HEK293 (cell line): Measurements from ENCODE around the gene TRMT1.

Source experiments
- CTCF ChIA-PET: fragments of 350-600 bp; formaldehyde crosslinking; extraction: SDS; loops from one replicate; lab custom pipeline; 2021; ENCODE audit warnings: antibody characterized with exemption; lab: Yijun Ruan, JAX
- POLR2A ChIA-PET: fragments of 300-600 bp; formaldehyde crosslinking; extraction: SDS; loops from one replicate; lab custom pipeline; 2020; ENCODE audit warnings: antibody characterized with exemption, inconsistent platforms; lab: Yijun Ruan, JAX
- H3K27ac ChIP-seq: fragments of 200-500 bp; sonication (Bioruptor generic); 2 replicates; pipeline ENCODE4 v1.5.1; 2014; ENCODE audit warnings: low read depth, low read length, control low read depth, inconsistent platforms; ENCODE audit errors: extremely low read depth
- H3K36me3 ChIP-seq, 2 experiments: fragments of 200-500 bp in 1 of 2; sonication (Bioruptor generic) in 1 of 2; 1 replicate in 1 of 2; 2 replicates in 1 of 2; pipeline ENCODE4 v1.5.1; 2014 to 2017; ENCODE audit warnings: inconsistent platforms in 2 of 2, low read length in 2 of 2; ENCODE audit not compliant: control insufficient read depth in 2 of 2, insufficient read depth in 1 of 2
- H3K4me1 ChIP-seq: fragments of 200-500 bp; sonication (Bioruptor generic); 2 replicates; pipeline ENCODE4 v1.5.1; 2014; ENCODE audit warnings: mild to moderate bottlenecking, low read length, inconsistent platforms; ENCODE audit not compliant: control insufficient read depth, insufficient read depth
- H3K4me3 ChIP-seq: 2 replicates; pipeline ENCODE4 v1.5.1; 2011; ENCODE audit warnings: low read depth, mild to moderate bottlenecking, control low read depth, low read length, moderate library complexity
- H3K9me3 ChIP-seq: fragments of 200-500 bp; sonication (Bioruptor generic); 2 replicates; pipeline ENCODE4 v1.5.1; 2014; ENCODE audit warnings: low read depth, low read length, inconsistent platforms; ENCODE audit not compliant: control insufficient read depth, insufficient read depth
- FEZF1 ChIP-seq: fragments of 450-650 bp; formaldehyde crosslinking; IDR thresholded peaks from 2 replicates; pipeline ENCODE4 v1.5.1; 2016; ENCODE audit warnings: missing biosample characterization, missing genetic modification characterization
- GLIS1 ChIP-seq: fragments of 450-650 bp; formaldehyde crosslinking; IDR thresholded peaks from 2 replicates; pipeline ENCODE4 v1.5.1; 2016; ENCODE audit warnings: missing biosample characterization, missing genetic modification characterization
- IKZF3 ChIP-seq: fragments of 450-650 bp; IDR thresholded peaks from 2 replicates; pipeline ENCODE4 v1.5.0; 2018; ENCODE audit warnings: missing biosample characterization, mild to moderate bottlenecking, missing genetic modification characterization, moderate library complexity
- KLF1 ChIP-seq: fragments of 450-650 bp; formaldehyde crosslinking; IDR thresholded peaks from 2 replicates; pipeline ENCODE4 v1.5.1; 2016; ENCODE audit warnings: missing biosample characterization, missing genetic modification characterization
- KLF10 ChIP-seq: fragments of 450-650 bp; IDR thresholded peaks from 2 replicates; pipeline ENCODE4 v1.5.1; 2018; ENCODE audit warnings: missing biosample characterization, mild to moderate bottlenecking, missing genetic modification characterization
- MEIS1 ChIP-seq: sonication (generic); formaldehyde crosslinking; IDR thresholded peaks from 2 replicates; pipeline ENCODE4 v1.8.1; 2022; ENCODE audit warnings: missing genetic modification reagents, mild to moderate bottlenecking, borderline replicate concordance
- PATZ1 ChIP-seq: fragments of 450-650 bp; formaldehyde crosslinking; IDR thresholded peaks from 2 replicates; pipeline ENCODE4 v1.5.1; 2016; ENCODE audit warnings: missing biosample characterization, missing genetic modification characterization
- PRDM1 ChIP-seq: fragments of 450-650 bp; formaldehyde crosslinking; IDR thresholded peaks from 2 replicates; pipeline ENCODE4; 2016; ENCODE audit warnings: missing biosample characterization, missing genetic modification characterization
- SCRT2 ChIP-seq: fragments of 450-650 bp; formaldehyde crosslinking; IDR thresholded peaks from 2 replicates; pipeline ENCODE4 v1.5.1; 2016; ENCODE audit warnings: missing biosample characterization, missing genetic modification characterization
- WT1 ChIP-seq: fragments of 450-650 bp; formaldehyde crosslinking; IDR thresholded peaks from 2 replicates; pipeline ENCODE4 v1.5.1; 2016; ENCODE audit warnings: missing biosample characterization, missing genetic modification characterization
- ZBTB26 ChIP-seq: fragments of 450-650 bp; formaldehyde crosslinking; optimal IDR thresholded peaks from 2 replicates; pipeline ENCODE3; 2016; ENCODE audit warnings: missing biosample characterization, mild to moderate bottlenecking, missing genetic modification characterization
- ZBTB48 ChIP-seq: fragments of 450-650 bp; formaldehyde crosslinking; IDR thresholded peaks from 2 replicates; pipeline ENCODE4 v1.5.1; 2016; ENCODE audit warnings: missing biosample characterization, missing genetic modification characterization
- ZBTB8A ChIP-seq: fragments of 450-650 bp; formaldehyde crosslinking; IDR thresholded peaks from 2 replicates; pipeline ENCODE4 v1.5.1; 2016; ENCODE audit warnings: missing biosample characterization, missing genetic modification characterization
- ZFHX2 ChIP-seq: fragments of 450-650 bp; formaldehyde crosslinking; conservative IDR thresholded peaks from 2 replicates; pipeline ENCODE4 v1.5.1; 2016; ENCODE audit warnings: missing biosample characterization, missing genetic modification characterization
- ZNF138 ChIP-seq: fragments of 450-650 bp; formaldehyde crosslinking; IDR thresholded peaks from 2 replicates; pipeline ENCODE4 v1.5.1; 2016; ENCODE audit warnings: missing biosample characterization, missing genetic modification characterization, borderline replicate concordance
- ZNF292 ChIP-seq: fragments of 450-650 bp; formaldehyde crosslinking; IDR thresholded peaks from 2 replicates; pipeline ENCODE4 v1.5.1; 2016; ENCODE audit warnings: low read depth, missing biosample characterization, missing genetic modification characterization, borderline replicate concordance
- ZNF354C ChIP-seq: fragments of 450-650 bp; formaldehyde crosslinking; IDR thresholded peaks from 2 replicates; pipeline ENCODE4 v1.5.1; 2016; ENCODE audit warnings: missing biosample characterization, missing genetic modification characterization, low read depth, borderline replicate concordance
- ZNF398 ChIP-seq: fragments of 450-650 bp; formaldehyde crosslinking; IDR thresholded peaks from 2 replicates; pipeline ENCODE4 v1.5.1; 2017; ENCODE audit warnings: missing biosample characterization, missing genetic modification characterization
- ZNF514 ChIP-seq: fragments of 450-650 bp; formaldehyde crosslinking; IDR thresholded peaks from 2 replicates; pipeline ENCODE4 v1.5.1; 2016; ENCODE audit warnings: missing biosample characterization, missing genetic modification characterization
- ZNF530 ChIP-seq: fragments of 450-650 bp; formaldehyde crosslinking; IDR thresholded peaks from 2 replicates; pipeline ENCODE4 v1.5.1; 2016; ENCODE audit warnings: low read depth, missing biosample characterization, missing genetic modification characterization
- ZNF610 ChIP-seq: fragments of 450-650 bp; formaldehyde crosslinking; IDR thresholded peaks from 2 replicates; pipeline ENCODE4 v1.5.1; 2016; ENCODE audit warnings: missing biosample characterization, missing genetic modification characterization, borderline replicate concordance
- ZNF624 ChIP-seq: fragments of 450-650 bp; formaldehyde crosslinking; IDR thresholded peaks from 2 replicates; pipeline ENCODE4 v1.5.1; 2017; ENCODE audit warnings: missing biosample characterization, missing genetic modification characterization
- ZNF629 ChIP-seq: fragments of 450-650 bp; formaldehyde crosslinking; IDR thresholded peaks from 2 replicates; pipeline ENCODE4 v1.5.1; 2017; ENCODE audit warnings: missing biosample characterization, missing genetic modification characterization
- ZNF701 ChIP-seq: fragments of 450-650 bp; formaldehyde crosslinking; IDR thresholded peaks from 2 replicates; pipeline ENCODE4 v1.5.1; 2016; ENCODE audit warnings: missing biosample characterization, missing genetic modification characterization
- TF ChIP-seq, protein P1 (sequence below): fragments of 450-650 bp; formaldehyde crosslinking; IDR thresholded peaks from 2 replicates; pipeline ENCODE4 v1.5.1; 2016; ENCODE audit warnings: missing biosample characterization, missing genetic modification characterization
- TF ChIP-seq, protein P2 (sequence below): fragments of 450-650 bp; formaldehyde crosslinking; IDR thresholded peaks from 2 replicates; pipeline ENCODE4; 2016; ENCODE audit warnings: missing biosample characterization, missing genetic modification characterization

TRMT1 gene

DNA sequence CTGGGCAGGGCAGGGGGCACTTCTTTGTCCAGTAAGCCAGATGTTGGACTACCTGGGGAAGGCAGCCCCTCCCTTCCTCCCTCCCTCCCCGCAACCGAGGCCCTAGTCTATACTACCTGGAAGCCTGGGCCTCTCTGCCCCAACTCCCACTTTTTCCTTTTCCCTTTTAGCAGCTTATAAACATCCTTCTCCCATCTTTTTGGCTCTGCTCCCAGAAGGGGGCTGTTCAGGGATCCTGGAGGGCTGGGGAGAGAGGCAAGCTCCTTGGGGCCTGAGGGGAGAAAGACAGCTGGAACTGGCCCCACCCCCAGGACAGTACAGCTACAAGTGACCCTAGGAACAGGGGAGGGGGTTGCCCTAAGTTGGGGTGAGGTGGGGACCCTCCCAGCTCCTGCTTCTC, 58.8 kb downstream of the TRMT1 start:
- Histone ChIP-seq H3K27ac (peak overlapping the region; percentile 42), H3K4me1 (peaks cover 50% of the 10 kb centered on the region), H3K4me3 (no peak overlapping the region), H3K36me3 (no peaks in the 10 kb centered on the region), H3K9me3 (no peaks in the 10 kb centered on the region)
- CTCF ChIA-PET = interaction anchor here (0.6 to 15.8 kb wide), 13 partner anchors 12 to 784 kb away, joined by 3 to 247 read pairs (median 4); no protein-coding TSS in a partner anchor
- POLR2A ChIA-PET = interaction anchor here (0.6 to 1.2 kb wide), 4 partner anchors 53 to 92 kb away, joined by 3 read pairs; no protein-coding TSS in a partner anchor
- TF ChIP-seq PRDM1 (tag by site-specific recombination) = peak; percentile 63
- peak; percentile 59 for TF ChIP-seq ZNF398 (tag by site-specific recombination)
- TF ChIP-seq FEZF1 (tag by site-specific recombination) = no peak
- TF ChIP-seq ZBTB48 = 0 out of 2 replicates have a peak, but pooled peaks have one; percentile 26
- TF ChIP-seq ZNF138 = no peak
- TF ChIP-seq, protein P1, sequence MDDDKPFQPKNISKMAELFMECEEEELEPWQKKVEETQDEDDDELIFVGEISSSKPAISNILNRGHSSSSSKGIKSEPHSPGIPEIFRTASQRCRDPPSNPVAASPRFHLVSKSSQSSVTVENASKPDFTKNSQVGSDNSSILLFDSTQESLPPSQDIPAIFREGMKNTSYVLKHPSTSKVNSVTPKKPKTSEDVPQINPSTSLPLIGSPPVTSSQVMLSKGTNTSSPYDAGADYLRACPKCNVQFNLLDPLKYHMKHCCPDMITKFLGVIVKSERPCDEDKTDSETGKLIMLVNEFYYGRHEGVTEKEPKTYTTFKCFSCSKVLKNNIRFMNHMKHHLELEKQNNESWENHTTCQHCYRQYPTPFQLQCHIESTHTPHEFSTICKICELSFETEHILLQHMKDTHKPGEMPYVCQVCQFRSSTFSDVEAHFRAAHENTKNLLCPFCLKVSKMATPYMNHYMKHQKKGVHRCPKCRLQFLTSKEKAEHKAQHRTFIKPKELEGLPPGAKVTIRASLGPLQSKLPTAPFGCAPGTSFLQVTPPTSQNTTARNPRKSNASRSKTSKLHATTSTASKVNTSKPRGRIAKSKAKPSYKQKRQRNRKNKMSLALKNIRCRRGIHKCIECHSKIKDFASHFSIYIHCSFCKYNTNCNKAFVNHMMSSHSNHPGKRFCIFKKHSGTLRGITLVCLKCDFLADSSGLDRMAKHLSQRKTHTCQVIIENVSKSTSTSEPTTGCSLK = no peak
- TF ChIP-seq KLF1 (tag by site-specific recombination) = no peak
- no peak for TF ChIP-seq ZNF354C (tag by site-specific recombination)
- 0 out of 2 replicates have a peak, but pooled peaks have one; percentile 6 for TF ChIP-seq ZFHX2 (tag by site-specific recombination)
- 0 out of 2 replicates have a peak, but pooled peaks have one; percentile 22 for TF ChIP-seq IKZF3
- no peak for TF ChIP-seq ZBTB26 (tag by site-specific recombination)
- TF ChIP-seq PATZ1 (tag by site-specific recombination) = peak; percentile 40; the same call in 1 of the 2 replicates
- TF ChIP-seq ZBTB8A (tag by site-specific recombination) = 0 out of 2 replicates have a peak, but pooled peaks have one; percentile 20
- TF ChIP-seq SCRT2 (tag by site-specific recombination) = peak; percentile 42; the same call in 1 of the 2 replicates

DNA sequence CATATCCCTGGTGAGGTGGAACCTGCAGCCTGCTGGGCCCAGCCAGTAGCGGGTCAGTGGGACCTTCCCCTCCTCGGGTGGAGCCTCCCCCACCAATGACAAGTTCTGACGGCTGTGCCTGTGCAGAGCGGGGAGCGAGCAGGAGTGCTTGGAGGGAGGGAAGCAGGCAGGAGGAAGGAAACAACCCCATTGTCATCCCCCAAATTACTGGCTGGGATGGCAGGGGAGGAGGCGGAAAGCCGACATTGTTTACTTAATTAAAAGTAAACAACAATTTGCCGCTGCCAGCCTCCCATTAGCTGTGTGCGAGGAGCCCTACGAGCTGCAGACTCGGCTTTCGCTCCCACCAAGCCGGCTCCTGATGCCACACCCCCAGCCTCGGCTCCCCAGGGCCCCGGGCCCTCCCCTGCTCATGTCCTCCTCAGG, 59.4 kb downstream of the TRMT1 start:
- no peak overlapping the region; the same call in 1 of the 2 replicates for H3K27ac ChIP-seq
- ChIA-PET CTCF (interaction anchor here (0.6 to 15.8 kb wide), 13 partner anchors 12 to 785 kb away, joined by 3 to 247 read pairs (median 5); no protein-coding TSS in a partner anchor), POLR2A (interaction anchor here (0.8 kb wide), 1 partner anchor 78 kb away, joined by 3 read pairs; no protein-coding TSS in a partner anchor)
- no peaks in the 10 kb centered on the region for H3K36me3 ChIP-seq
- no peaks in the 10 kb centered on the region for H3K9me3 ChIP-seq
- H3K4me1 ChIP-seq = peaks cover 50% of the 10 kb centered on the region
- no peak overlapping the region for H3K4me3 ChIP-seq
- no peak for TF ChIP-seq ZNF610 (tag by site-specific recombination)
- no peak for TF ChIP-seq ZNF292 (tag by site-specific recombination)
- no peak for TF ChIP-seq ZNF701
- peak; percentile 93 for TF ChIP-seq WT1 (tag by site-specific recombination)
- no peak for TF ChIP-seq ZNF514 (tag by site-specific recombination)
- TF ChIP-seq, protein P2, sequence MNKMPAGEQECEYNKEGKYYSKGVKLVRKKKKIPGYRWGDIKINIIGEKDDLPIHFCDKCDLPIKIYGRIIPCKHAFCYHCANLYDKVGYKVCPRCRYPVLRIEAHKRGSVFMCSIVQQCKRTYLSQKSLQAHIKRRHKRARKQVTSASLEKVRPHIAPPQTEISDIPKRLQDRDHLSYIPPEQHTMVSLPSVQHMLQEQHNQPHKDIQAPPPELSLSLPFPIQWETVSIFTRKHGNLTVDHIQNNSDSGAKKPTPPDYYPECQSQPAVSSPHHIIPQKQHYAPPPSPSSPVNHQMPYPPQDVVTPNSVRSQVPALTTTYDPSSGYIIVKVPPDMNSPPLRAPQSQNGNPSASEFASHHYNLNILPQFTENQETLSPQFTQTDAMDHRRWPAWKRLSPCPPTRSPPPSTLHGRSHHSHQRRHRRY = no peak
- no peak for TF ChIP-seq MEIS1 (CRISPR knock-in tag)
- no peak for TF ChIP-seq ZNF530 (tag by site-specific recombination)
- TF ChIP-seq ZNF629 = 0 out of 2 replicates have a peak, but pooled peaks have one; percentile 15
- TF ChIP-seq ZNF624 (tag by site-specific recombination) = no peak
- no peak; the same call in 1 of the 2 replicates for TF ChIP-seq KLF10 (tag by site-specific recombination)
- TF ChIP-seq GLIS1 = peak; percentile 82
